Measurements from ENCODE around the gene WNT3A. TPM values are rescaled to one million over a fixed set of nuclear protein-coding genes. Genes with fewer than 3 reads are reported as not detected.

Gene WNT3A
- total and polyA plus RNA-seq, 2 experiments from 2014 or later: 0.07 to 0.65 TPM

DNA sequence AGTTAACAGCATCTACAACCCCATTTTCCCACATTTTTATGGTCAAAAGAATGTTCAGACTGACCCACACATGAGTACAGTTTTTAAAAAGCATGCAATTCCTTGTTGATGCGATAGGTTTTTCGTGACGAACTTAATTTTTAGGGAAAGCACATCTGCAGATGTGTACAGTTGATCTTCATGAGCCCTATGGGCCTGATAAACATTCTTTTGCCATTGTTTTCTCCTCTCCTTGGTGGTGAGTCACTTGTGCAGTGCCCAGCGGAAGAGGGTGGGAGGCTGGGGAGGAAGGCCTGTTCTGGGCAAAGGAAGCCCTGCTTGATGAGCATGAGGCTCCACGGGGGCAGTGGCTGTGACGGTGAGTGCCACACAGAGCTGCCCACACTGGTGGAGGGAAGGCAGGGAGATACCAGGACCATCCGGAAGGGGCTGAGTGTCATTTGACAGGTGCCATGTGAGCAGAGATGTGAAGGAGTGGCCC is 81.0 kb downstream of the WNT3A start:
- Histone ChIP-seq H3K4me2 (no peak overlapping the region), H3F3A (replicated peaks; ENCODE audit: low read depth) (no peaks in the 10 kb centered on the region), H3K4me3 (no peak overlapping the region), H3K36me3 (ENCODE audit: insufficient read depth) (no peaks in the 10 kb centered on the region), H3K4me1 (ENCODE audit: insufficient read depth) (peaks cover 16% of the 10 kb centered on the region), H2AFZ (no peak overlapping the region), H4K20me1 (replicated peaks; ENCODE audit: insufficient read depth) (peaks cover 94% of the 10 kb centered on the region), H3K27ac (ENCODE audit: low read depth) (no peak overlapping the region), H3K9me2 (ENCODE audit: insufficient read depth) (no peaks in the 10 kb centered on the region), H3K79me2 (replicated peaks; ENCODE audit: insufficient read depth) (peaks cover 100% of the 10 kb centered on the region), H3K27me3 (ENCODE audit: insufficient read depth) (no peaks in the 10 kb centered on the region)
- Mint-ChIP-seq H3K36me3 (ENCODE audit: low read depth) (peaks cover 42% of the 10 kb centered on the region), H3K27me3 (ENCODE audit: insufficient read depth, low read depth, poor library complexity) (peaks cover 17% of the 10 kb centered on the region), H3K9me3 (no peaks in the 10 kb centered on the region), H3K4me3 (no peak overlapping the region), H3K27ac (no peak overlapping the region), H3K4me1 (peaks cover 41% of the 10 kb centered on the region)
- TF ChIP-seq CREB1 (CRISPR knock-in tag; IDR thresholded peaks at IDR 0.05; ENCODE audit: low read depth) (no peak), EZH2phosphoT487 (IDR thresholded peaks at IDR 0.05; ENCODE audit: unreplicated experiment) (no peak), JUNB (IDR thresholded peaks at IDR 0.05; ENCODE audit: unreplicated experiment) (no peak), POLR2AphosphoS5 (IDR thresholded peaks at IDR 0.05; ENCODE audit: low read depth) (no peak)
- TF ChIP-seq, protein P1, sequence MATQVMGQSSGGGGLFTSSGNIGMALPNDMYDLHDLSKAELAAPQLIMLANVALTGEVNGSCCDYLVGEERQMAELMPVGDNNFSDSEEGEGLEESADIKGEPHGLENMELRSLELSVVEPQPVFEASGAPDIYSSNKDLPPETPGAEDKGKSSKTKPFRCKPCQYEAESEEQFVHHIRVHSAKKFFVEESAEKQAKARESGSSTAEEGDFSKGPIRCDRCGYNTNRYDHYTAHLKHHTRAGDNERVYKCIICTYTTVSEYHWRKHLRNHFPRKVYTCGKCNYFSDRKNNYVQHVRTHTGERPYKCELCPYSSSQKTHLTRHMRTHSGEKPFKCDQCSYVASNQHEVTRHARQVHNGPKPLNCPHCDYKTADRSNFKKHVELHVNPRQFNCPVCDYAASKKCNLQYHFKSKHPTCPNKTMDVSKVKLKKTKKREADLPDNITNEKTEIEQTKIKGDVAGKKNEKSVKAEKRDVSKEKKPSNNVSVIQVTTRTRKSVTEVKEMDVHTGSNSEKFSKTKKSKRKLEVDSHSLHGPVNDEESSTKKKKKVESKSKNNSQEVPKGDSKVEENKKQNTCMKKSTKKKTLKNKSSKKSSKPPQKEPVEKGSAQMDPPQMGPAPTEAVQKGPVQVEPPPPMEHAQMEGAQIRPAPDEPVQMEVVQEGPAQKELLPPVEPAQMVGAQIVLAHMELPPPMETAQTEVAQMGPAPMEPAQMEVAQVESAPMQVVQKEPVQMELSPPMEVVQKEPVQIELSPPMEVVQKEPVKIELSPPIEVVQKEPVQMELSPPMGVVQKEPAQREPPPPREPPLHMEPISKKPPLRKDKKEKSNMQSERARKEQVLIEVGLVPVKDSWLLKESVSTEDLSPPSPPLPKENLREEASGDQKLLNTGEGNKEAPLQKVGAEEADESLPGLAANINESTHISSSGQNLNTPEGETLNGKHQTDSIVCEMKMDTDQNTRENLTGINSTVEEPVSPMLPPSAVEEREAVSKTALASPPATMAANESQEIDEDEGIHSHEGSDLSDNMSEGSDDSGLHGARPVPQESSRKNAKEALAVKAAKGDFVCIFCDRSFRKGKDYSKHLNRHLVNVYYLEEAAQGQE (IDR thresholded peaks at IDR 0.05; ENCODE audit: unreplicated experiment): no peak
- ATAC-seq: no peak
- DNase-seq (ENCODE audit: low spot score): no peak

DNA sequence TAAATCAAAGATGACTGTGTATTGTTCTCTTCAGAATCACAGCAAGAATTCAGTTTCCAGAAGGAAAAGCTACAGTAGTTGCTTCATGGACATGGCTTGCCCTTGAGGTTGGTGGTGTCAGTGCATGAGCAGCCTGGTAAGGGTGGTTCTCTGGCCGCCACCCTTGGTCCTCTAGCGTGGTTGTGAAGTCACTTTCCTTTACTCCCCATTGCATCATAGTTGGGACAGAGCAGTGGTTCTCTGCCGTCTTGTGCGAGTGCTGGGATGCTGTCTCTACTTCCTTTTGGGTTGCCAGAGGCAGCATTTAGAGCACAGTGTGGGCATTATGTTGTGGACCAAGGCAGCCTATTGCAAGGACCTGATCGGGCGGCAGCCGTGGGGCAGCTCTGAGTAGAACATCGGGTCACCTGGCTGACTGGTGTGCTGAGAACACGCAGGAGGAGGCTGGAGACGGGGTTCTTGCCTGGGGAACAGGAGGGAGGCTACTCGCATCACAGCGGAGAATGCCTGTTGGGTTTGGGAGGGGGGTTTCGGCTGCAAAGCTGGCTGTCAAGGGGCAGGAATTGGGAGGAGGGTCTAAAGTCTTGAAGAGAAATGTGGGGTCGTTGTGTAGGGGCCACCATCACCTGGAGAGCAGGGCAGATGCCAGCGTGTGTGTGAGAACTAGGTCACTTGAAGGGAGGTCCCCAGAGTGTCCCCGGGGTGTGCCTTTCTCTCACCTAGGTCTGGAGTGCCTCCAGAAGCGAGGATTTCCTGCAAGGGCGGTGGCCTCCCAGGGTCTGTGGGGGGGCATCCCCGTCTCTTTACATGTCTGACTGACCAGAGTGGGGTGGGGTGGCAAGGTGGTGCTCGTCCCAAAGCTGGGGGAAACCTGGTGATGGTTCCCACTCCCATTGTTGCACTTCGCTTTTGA is 82.0 kb downstream of the WNT3A start:
- H3K27ac ChIP-seq (ENCODE audit: low read depth): no peak overlapping the region
- peaks cover 35% of the 10 kb centered on the region for H3K36me3 Mint-ChIP-seq (ENCODE audit: low read depth)
- H3K4me1 ChIP-seq (ENCODE audit: insufficient read depth): peaks cover 16% of the 10 kb centered on the region
- H3K27me3 ChIP-seq (ENCODE audit: insufficient read depth): no peaks in the 10 kb centered on the region
- peaks cover 98% of the 10 kb centered on the region for H4K20me1 ChIP-seq (replicated peaks; ENCODE audit: insufficient read depth)
- H3K9me3 Mint-ChIP-seq: no peaks in the 10 kb centered on the region
- H3K36me3 ChIP-seq (ENCODE audit: insufficient read depth): no peaks in the 10 kb centered on the region
- peaks cover 100% of the 10 kb centered on the region for H3K79me2 ChIP-seq (replicated peaks; ENCODE audit: insufficient read depth)
- TF ChIP-seq POLR2AphosphoS5 (IDR thresholded peaks at IDR 0.05; ENCODE audit: low read depth) (no peak), NANOG (IDR thresholded peaks at IDR 0.05; ENCODE audit: borderline replicate concordance) (no peak), JUNB (IDR thresholded peaks at IDR 0.05; ENCODE audit: unreplicated experiment) (no peak), ZNF114 (CRISPR knock-in tag; IDR thresholded peaks at IDR 0.05) (no peak), ZNF331 (CRISPR knock-in tag; IDR thresholded peaks at IDR 0.05; ENCODE audit: low read depth) (no peak), STAT1 (IDR thresholded peaks at IDR 0.05; ENCODE audit: unreplicated experiment) (no peak)
- TF ChIP-seq, protein P2, sequence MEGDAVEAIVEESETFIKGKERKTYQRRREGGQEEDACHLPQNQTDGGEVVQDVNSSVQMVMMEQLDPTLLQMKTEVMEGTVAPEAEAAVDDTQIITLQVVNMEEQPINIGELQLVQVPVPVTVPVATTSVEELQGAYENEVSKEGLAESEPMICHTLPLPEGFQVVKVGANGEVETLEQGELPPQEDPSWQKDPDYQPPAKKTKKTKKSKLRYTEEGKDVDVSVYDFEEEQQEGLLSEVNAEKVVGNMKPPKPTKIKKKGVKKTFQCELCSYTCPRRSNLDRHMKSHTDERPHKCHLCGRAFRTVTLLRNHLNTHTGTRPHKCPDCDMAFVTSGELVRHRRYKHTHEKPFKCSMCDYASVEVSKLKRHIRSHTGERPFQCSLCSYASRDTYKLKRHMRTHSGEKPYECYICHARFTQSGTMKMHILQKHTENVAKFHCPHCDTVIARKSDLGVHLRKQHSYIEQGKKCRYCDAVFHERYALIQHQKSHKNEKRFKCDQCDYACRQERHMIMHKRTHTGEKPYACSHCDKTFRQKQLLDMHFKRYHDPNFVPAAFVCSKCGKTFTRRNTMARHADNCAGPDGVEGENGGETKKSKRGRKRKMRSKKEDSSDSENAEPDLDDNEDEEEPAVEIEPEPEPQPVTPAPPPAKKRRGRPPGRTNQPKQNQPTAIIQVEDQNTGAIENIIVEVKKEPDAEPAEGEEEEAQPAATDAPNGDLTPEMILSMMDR (conservative IDR thresholded peaks at IDR 0.05; ENCODE audit: low read depth in 2 of 2): no peak
- TF ChIP-seq, protein P1 (IDR thresholded peaks at IDR 0.05; ENCODE audit: unreplicated experiment): no peak
- no peak overlapping the region for H3K4me3 ChIP-seq
- H3K9me2 ChIP-seq (ENCODE audit: insufficient read depth): no peaks in the 10 kb centered on the region
- no peak for DNase-seq (ENCODE audit: low spot score)
- no peaks in the 10 kb centered on the region for H3F3A ChIP-seq (replicated peaks; ENCODE audit: low read depth)
- H2AFZ ChIP-seq: no peak overlapping the region
- no peak for ATAC-seq
- no peak overlapping the region for H3K4me2 ChIP-seq
- H3K27ac Mint-ChIP-seq: peak overlapping the region; percentile 75; the same call in 1 of the 2 replicates
- H3K4me1 Mint-ChIP-seq: peaks cover 38% of the 10 kb centered on the region
- H3K27me3 Mint-ChIP-seq (ENCODE audit: insufficient read depth, low read depth, poor library complexity): peaks cover 13% of the 10 kb centered on the region
- H3K4me3 Mint-ChIP-seq: no peak overlapping the region

Data from GM23338 (cell line).